Astrocyte of the cerebellum (primary cell): ENCODE measurements around the gene DLD.
"Not testable (repeated sequence)": the region's sequence is repeated elsewhere in the genome, so short reads cannot be mapped to it uniquely, and the experiment has no call there.

ENCODE experiments used
- DNase-seq: peaks from one replicate; pipeline ENCODE4 v3.0.0-alpha.2; 2011; ENCODE audit warnings: low read depth
- H3K4me3 ChIP-seq: 2 replicates; pipeline ENCODE4 v1.5.1; 2011; ENCODE audit warnings: mild to moderate bottlenecking, low read depth, low read length, moderate library complexity
- CTCF ChIP-seq: IDR thresholded peaks from 2 replicates; pipeline ENCODE4 v1.5.1; 2012; ENCODE audit warnings: low read length, low read depth, moderate library complexity, mild to moderate bottlenecking; ENCODE audit errors: missing control alignments
- in situ Hi-C: cut with HindIII; loops from 2 replicates; pipeline ENCODE4 v1.10.0; 2017; ENCODE audit warnings: low sequenced_read_pairs

DLD gene

DNA sequence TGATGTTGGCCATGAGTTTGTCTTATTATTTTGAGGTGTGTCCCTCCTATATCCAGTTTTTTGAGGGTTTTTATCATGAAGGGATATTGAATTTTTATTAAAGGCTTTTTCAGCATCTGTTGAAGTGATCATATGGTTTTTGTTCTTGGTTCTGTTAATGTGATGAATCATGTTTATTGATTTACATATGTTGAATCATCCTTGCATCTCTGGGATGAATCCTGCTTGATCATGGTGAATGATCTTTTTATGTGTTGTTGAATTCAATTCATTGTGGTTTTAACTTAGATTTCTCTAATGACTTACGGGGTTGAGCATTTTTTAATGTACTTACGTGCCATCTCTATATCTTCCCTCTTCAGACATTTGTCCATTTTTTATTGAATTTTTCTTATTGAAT lies 22.9 kb downstream of the DLD start:
- no peak for TF ChIP-seq CTCF
- no peak overlapping the region for H3K4me3 ChIP-seq
- no peak for DNase-seq
- in situ Hi-C loops: no loop called here

DNA sequence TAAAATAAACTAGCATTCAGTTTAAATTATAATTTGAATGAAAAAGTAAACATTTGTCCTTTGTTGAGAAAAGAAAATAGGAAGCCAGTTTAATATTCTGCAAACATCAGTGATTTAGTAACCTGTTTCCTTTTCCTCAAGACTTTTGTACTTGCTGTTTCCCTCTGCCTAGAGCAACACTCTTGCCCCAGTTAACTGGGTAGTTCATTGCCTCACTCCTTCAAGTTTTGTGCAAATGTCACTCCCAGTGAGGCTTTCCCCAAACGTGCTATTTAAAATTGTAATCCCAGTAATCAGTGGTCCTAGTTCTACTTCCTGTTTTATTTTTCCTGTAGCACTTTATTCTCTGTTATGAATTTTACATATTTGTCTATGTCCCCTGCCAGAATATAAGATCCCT lies 23.8 kb downstream of the DLD start:
- in situ Hi-C loops: no loop called here
- no peak for TF ChIP-seq CTCF
- no peak for DNase-seq
- H3K4me3 ChIP-seq: no peak overlapping the region

DNA sequence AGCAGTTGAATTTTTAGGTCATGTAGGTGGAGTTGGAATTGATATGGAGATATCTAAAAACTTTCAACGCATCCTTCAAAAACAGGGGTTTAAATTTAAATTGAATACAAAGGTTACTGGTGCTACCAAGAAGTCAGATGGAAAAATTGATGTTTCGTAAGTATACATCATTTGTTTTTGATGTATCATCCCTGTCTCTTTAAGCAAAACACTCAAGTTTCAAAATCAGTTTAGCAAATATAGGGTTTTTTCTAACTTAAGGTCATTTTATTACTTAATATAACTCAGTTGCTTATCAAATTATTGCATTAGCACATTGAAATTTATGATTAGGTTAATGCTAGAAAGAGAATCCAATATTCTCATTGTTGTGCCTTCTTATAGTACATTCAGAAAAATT lies 24.6 kb downstream of the DLD start:
- no peak for DNase-seq
- no peak overlapping the region for H3K4me3 ChIP-seq
- in situ Hi-C loops: no loop called here
- no peak for TF ChIP-seq CTCF

DNA sequence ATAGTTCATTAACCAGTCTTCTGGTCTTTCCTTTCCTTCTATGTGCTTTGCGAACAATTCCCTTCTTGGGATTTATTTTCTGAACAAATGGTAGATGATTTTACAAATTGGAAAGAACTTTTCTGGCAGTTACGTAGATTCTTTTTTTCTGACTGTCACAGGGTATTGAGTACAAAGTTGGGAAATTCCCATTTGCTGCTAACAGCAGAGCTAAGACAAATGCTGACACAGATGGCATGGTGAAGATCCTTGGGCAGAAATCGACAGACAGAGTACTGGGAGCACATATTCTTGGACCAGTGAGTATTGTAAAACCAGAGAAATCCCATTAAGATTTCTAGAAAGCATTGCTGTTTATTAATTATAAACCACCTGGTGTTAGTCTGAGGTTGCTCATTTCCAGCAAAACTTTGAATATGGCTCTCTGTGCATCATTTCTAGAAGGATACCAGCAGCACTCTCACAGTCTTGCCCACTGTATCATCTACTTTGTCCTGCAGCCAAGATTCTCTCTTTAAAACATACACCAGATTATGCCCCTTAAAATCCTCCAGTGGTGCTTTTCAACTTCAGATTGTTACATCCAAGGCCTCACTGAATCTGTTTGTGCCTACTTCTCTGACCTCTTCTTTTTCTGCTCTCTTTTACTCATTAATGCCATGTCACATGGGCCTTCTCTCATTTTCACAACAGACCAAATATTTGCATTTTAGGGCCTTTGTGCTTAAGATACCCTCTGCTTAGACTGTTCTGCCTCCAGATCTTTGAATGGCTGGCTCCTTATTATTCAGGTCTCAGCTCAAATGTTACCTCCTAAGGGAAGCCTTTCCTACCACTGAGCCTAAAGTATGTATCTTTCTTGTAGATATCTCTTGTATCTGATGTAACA lies 27.0 kb downstream of the DLD start:
- no peak overlapping the region for H3K4me3 ChIP-seq
- in situ Hi-C loops: no loop called here
- no peak for DNase-seq
- TF ChIP-seq CTCF: no peak

- in situ Hi-C loops: no loop called here
- TF ChIP-seq CTCF: no peak
- no peak for DNase-seq
- H3K4me3 ChIP-seq: no peak overlapping the region
These were observed 28.0 kb downstream of the DLD start for GRCh38 chr7:107918948-107919347.

DNA sequence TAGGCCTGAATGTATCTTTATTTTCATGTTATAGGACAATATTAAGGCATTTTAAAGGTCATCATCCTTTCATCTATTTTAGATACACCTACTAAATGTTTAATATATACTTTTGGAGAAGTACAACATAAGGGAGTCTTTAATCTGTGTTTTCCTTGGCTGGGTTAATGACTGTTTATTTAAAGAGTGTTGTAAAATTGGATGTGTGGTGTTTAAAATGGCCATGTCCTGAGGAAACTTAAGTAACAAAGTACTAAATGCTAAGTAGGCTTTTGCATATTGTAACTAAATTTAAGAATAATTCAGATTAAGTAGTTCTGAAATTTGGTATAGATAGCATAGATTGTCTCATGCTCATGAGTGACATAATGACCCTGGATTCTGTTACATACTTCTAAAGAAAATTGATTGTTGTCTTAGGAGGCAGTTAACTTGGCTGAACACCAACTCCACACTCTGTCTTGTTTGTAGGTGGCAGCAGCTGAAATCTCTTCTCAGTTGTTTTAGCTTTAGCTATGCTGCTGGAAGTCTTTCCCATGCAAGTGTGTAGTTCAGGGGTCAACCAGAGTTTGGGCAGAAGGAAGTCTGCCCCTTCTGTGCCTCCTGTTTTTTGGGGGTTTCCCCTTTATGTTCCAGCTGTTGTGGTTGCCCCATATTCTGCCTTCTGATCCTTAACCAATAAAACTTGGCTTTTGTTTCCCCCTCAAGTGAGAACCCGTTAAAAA lies 29.2 kb downstream of the DLD start:
- no peak for DNase-seq
- H3K4me3 ChIP-seq: no peak overlapping the region
- in situ Hi-C loops: no loop called here
- TF ChIP-seq CTCF: no peak

DNA sequence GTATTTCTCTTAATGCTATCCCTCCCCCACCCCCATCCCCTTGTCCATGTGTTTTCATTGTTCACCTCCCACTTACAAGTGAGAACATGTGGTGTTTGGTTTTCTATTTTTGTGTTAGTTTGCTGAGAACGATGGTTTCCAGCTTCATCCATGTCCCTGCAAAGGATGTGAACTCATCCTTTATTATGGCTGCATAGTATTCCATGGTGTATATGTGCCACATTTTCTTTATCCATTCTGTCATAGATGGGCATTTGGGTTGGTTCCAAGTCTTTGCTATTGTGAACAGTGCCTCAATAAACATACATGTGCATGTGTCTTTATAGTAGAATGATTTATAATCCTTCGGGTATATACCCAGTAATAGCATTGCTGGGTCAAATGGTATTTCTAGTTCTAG lies 30.8 kb downstream of the DLD start:
- in situ Hi-C loops, DNase-seq, H3K4me3 ChIP-seq: not testable (repeated sequence)
